GM18502 (cell line): ENCODE results near the gene ATRX.
"Not testable (repeated sequence)": the region's sequence is repeated elsewhere in the genome, so short reads cannot be mapped to it uniquely, and the experiment has no call there.

Experiments used
- ATAC-seq: cut with Tn5 transposase; IDR thresholded peaks from one replicate; pipeline ENCODE4 v1.9.1; 2021; ENCODE audit warnings: mild to moderate bottlenecking; ENCODE audit not compliant: unreplicated experiment, poor library complexity

Gene ATRX

GRCh38 chrX:77628294-77629025 lies 157.6 kb downstream of the ATRX start:
- ATAC-seq: no peak

DNA sequence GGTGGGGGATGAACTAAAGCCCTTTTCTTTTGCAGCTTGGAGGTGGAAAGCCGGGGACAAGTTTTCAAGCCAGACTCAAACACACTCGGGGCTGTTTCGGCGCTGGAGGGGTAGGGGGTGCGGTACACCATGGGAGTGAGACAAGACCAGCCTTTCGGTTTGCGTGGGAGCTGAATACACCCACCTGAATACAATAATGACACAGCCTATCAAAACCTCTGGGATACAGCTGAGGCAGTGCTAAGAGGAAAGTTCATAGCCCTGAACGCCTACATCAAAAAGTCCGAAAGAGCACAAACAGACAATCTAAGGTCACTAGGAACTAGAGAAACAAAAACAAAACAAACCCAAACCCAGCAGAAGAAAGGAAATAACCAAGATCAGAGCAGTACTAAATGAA lies 163.3 kb downstream of the ATRX start:
- ATAC-seq: no peak

- no peak for ATAC-seq
These were observed 163.8 kb downstream of the ATRX start for GRCh38 chrX:77622233-77622632.

- ATAC-seq: not testable (repeated sequence)
These were observed 164.6 kb downstream of the ATRX start for GRCh38 chrX:77621453-77621852.

DNA sequence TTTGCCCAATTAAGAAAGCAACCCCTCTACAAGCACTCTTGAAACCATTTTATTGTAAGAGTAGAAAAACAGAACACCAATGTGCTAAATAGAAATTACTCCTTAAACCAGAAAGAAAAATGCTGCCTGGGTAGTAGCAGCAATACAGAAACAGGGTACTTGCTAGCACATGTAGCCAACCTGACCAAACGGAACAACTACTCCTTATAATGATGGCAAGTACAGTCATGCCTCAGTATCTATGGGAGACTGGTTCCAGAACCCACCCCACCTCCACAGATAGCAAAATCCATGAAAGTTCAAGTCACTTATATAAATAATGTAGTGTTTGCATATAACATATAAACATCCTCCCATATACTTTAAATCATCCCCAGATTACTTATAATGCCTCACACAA lies 168.8 kb downstream of the ATRX start:
- ATAC-seq: no peak

DNA sequence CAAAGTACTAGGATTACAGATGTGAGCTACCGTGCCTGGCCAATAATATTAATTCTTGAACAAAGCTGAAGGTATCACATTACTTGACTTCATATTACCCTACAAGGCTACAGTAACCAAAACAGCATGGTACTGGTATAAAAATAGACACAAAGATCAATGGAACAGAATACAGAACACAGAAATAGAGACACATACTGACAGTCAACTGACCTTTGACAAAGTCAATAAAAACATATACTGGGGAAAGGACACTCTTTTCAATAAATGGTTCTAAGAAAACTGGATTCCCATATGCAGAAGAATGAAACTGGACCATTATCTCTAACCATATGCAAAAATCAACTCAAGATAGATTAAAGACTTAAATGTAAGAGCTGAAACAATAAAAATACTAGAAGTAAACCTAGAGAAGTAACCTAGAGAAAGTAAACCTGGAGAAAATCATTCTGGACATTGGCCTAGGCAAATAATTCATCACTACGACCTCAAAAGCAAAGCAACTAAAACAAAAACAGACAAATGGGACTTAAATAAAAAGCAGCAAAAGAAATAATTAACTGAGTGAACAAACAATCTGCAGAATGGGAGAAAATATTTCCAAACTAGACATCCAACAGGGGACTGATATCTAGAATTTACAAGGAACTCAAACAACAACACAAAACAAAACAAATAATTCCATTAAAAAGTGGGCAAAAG lies 182.2 kb downstream of the ATRX start:
- no peak for ATAC-seq

- ATAC-seq: no peak
These were observed 188.5 kb downstream of the ATRX start for GRCh38 chrX:77597511-77597910.

DNA sequence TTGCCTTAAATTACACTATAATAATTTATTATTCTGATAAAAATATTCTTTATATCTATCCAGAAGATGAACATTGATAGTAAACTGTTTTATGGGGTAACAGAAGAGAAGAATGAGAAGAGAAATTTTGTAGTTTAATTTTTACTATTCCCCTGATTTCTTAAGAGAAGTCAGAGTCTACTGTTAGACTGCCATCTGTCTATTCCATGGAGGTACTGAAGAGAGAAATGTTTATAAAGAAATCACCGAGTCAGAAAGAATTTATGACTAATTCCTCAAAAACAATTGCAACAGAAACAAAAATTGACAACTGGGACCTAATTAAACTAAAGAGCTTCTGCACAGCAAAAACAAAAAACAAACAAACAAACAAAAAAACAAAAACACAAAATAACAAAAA lies 188.9 kb downstream of the ATRX start:
- ATAC-seq: no peak

GRCh38 chrX:77595848-77596247 lies 190.2 kb downstream of the ATRX start:
- no peak for ATAC-seq

DNA sequence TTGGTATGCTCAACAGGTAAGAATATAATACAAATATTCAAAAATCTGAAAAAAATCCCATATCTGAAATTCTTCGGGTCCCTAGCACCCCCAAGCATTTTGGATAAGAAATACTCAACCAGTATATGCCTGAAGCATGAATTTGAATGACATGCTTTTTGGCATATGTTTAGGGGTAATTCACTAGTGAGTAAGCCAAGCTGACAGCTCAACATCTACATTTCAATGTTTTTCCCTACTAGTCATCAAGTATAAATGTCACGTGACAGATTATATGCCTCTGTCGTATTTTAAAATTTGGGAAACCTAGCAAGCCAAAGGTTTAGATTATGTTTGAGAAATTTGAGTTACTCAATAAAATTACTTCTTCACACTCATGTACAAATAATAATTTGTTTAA lies 213.7 kb downstream of the ATRX start:
- ATAC-seq: no peak

GRCh38 chrX:77565278-77565677 lies 220.7 kb downstream of the ATRX start:
- no peak for ATAC-seq

DNA sequence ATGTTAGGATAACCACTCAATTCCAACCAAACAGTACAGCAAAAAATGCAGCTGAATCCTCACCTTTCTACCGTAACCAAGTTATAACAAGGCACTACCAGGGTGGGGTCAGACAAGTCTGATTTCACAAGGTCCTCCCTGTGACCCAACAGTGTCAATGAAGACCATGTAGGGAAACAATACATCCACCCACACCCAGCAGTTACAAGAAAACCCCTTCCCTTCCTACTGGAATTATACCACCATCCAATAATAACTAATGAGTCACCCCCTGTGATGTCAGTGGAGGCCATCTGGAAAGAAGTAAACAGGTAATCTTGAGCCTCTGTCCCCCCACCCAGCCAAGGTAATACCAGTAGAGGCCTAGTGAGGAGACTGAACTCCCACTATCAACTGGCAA lies 221.2 kb downstream of the ATRX start:
- no peak for ATAC-seq

DNA sequence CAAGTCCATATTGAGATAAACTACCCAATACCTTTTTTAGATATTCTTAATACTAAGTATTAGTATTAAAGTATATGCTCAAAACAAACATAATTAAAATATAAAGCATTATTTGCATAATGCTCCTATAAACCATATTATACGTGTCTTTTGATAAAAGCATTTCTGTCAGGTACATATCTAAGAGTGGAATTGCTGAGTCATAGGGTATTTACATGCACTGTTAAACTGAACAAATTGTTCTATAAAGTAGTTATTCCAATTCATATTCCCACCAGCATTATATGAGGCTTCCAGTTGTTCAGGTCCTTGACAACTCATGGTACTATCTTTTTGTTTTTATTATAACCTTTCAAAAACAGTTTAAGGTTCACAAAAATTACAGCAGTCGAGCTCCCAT lies 224.6 kb downstream of the ATRX start:
- no peak for ATAC-seq

DNA sequence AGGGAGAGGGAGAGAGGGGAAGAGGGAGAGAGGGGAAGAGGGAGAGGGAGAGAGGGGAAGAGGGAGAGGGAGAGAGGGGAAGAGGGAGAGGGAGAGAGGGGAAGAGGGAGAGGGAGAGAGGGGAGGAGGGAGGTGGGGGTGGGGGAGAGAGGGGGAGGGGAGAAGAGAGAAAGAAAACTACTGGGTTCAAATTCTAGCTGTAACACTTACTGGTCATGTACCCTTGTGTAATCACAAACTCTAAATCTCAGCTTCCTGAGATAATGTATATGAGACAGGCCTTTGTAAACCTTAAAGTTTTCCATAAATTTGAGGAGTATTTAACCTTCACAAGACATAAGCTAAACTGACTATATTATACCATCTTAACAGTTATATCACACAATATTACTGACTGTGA lies 229.7 kb downstream of the ATRX start:
- no peak for ATAC-seq

- ATAC-seq: no peak
These were observed 237.3 kb downstream of the ATRX start for GRCh38 chrX:77548751-77549150.

DNA sequence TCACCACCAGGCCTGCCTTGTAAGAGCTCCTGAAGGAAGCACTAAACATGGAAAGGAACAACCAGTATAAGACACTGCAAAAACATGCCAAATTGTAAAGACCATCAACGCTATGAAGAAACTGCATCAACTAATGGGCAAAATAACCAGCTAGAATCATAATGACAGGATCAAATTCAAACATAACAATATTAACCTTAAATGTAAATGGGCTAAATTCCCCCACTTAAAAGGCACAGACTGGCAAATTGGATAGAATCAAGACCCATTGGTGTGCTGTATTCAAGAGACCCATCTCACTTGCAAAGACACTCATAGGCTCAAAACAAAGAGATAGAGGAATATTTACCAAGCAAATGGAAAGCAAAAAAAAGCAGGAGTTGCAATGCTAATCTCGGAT lies 246.2 kb downstream of the ATRX start:
- ATAC-seq: not testable (repeated sequence)

GRCh38 chrX:77531261-77531660 lies 254.8 kb downstream of the ATRX start:
- ATAC-seq: not testable (repeated sequence)

DNA sequence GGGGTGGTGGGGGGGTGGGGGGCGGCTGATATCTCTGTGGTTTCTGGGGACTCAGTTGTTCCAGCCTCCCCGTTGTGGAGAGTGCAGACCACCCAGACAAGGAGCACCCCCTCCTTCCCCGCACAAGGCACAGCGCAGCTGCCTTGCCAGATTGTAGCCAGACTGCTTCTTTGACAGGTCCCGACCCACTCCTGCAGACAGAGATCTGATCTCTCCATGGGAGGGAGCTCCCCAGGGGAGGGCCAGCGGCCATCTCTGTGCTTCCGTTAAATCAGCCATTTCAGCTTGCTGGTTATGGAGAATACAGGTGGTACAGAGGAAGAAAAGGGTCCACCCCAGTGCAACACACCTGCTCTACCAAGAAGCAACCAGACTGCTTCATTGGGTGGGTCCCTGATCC lies 258.0 kb downstream of the ATRX start:
- no peak for ATAC-seq

- no peak for ATAC-seq
These were observed 258.6 kb downstream of the ATRX start for GRCh38 chrX:77527233-77528001.

DNA sequence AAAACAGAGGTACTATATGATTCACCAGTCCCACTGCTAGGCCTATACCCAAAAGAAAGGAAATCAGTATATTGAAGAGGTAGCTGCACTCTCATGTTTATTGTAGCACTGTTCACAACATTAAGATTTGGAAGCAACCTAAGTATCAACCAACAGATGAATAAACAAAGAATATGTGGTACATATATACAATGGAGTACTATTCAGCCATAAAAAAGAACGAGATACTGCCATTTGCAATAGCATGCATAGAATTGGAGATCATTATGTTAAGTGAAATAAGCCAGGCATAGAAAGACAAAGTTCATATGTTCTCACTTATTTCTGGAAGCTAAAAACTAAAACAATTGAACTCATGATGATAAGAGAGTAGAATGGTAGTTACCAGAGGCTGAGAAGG lies 266.3 kb downstream of the ATRX start:
- no peak for ATAC-seq

DNA sequence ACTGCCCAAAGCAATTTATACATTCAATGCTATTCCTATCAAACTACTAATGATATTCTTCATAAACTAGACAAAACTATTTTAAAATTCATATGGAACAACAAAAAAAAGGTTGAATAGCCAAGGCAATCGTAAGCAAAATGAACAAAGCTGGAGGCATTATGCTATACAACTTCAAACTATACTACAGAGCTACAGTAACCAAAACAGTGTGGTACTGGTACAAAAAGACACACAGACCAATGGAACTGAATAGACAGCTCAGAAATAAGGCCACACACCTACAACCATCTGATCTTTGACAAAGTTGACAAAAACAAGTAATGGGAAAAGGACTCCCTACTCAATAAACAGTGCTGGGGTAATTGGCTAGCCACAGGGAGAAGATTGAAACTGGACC lies 271.8 kb downstream of the ATRX start:
- ATAC-seq: no peak
